GM12875 (cell line): ENCODE results near the gene TF.

ENCODE experiments used
- H3K4me3 ChIP-seq: one replicate; pipeline ENCODE4 v1.5.1; 2011; ENCODE audit warnings: low read depth, low read length, control low read depth
- CTCF ChIP-seq: IDR thresholded peaks from 2 replicates; pipeline ENCODE4 v1.5.1; 2011; ENCODE audit warnings: low read depth, mild to moderate bottlenecking, control low read depth, inconsistent platforms, low read length, moderate library complexity, borderline replicate concordance; ENCODE audit not compliant: insufficient read depth

TF gene

GRCh38 chr3:133803469-133803868 is 57.3 kb downstream of the TF start:
- TF ChIP-seq CTCF: no peak
- H3K4me3 ChIP-seq: no peak overlapping the region

GRCh38 chr3:133804896-133805295 is 58.7 kb downstream of the TF start:
- H3K4me3 ChIP-seq: no peak overlapping the region
- TF ChIP-seq CTCF: no peak

GRCh38 chr3:133805384-133805701 is 59.1 kb downstream of the TF start:
- peak overlapping the region; percentile 75 for H3K4me3 ChIP-seq
- TF ChIP-seq CTCF: no peak

- H3K4me3 ChIP-seq: peak within 1 kb of the TSS; percentile 75
- no peak for TF ChIP-seq CTCF
These were observed 59.7 kb downstream of the TF start, which contains the start of gene SRPRB for GRCh38 chr3:133805702-133806475. TSS of gene SRPRB (plus strand) at chr3:133805815. CDS start at chr3:133805849, 34 bp downstream.

- H3K4me3 ChIP-seq: no peak overlapping the region
- no peak for TF ChIP-seq CTCF
These were observed 66.7 kb downstream of the TF start for GRCh38 chr3:133812872-133813271.

DNA sequence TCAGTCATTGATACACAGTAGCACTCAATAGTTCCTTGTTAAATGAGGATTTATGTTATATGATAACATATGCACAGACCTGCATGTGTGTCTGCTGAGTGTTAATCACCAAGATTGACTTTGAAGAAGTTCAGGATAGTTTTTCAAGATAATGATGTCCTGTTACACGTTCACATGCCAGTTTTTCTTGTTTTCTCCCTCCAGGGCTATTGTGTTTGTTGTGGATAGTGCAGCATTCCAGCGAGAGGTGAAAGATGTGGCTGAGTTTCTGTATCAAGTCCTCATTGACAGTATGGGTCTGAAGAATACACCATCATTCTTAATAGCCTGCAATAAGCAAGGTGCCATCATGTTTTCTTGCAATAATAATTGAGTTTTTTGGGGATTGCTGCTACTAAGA is 69.2 kb downstream of the TF start:
- no peak for TF ChIP-seq CTCF

DNA sequence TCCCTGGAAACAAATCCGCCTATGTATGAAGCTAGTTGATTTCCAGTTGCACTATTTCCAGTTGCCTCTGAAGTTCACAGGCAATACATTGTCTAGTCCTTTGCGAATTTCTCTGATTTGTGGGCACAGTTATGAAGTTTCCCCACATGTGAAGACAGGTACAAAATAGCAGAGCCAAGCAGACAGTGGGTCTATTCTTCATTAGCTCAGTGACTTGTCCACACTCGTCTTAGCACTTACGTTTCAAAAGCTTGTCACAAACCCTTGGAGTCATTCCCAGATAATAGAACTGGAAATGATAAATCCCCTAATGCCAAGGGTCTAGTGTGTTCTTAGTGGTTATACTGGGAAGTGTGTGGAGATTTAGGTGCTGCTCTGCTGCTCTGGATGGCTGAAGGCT is 73.9 kb downstream of the TF start:
- H3K4me3 ChIP-seq: no peak overlapping the region
- TF ChIP-seq CTCF: no peak

More for the DNA sequence above, 69.2 kb downstream of the TF start:
- H3K4me3 ChIP-seq: no peak overlapping the region
